Fibroblast of skin of left biceps (primary cell): ENCODE data around the gene UGGT1.
"Not testable (repeated sequence)": the region's sequence is repeated elsewhere in the genome, so short reads cannot be mapped to it uniquely, and the experiment has no call there.

Experiments used
- DNase-seq, 2 experiments: peaks; one replicate each; pipeline ENCODE4 v3.0.0-alpha.2; 2013; ENCODE audit warnings: low read depth in 2 of 2

The UGGT1 gene

GRCh38 chr2:128177315-128177714 lies 86.3 kb downstream of the UGGT1 start:
- DNase-seq = no peak

GRCh38 chr2:128178149-128178649 lies 87.2 kb downstream of the UGGT1 start:
- no peak for DNase-seq

- peak; percentile 25 to 29 for DNase-seq
Observed at GRCh38 chr2:128178650-128179460, 87.9 kb downstream of the UGGT1 start.

GRCh38 chr2:128179461-128179755 lies 88.4 kb downstream of the UGGT1 start:
- no peak for DNase-seq

- no peak for DNase-seq
Observed at GRCh38 chr2:128180031-128180430, 89.0 kb downstream of the UGGT1 start.

GRCh38 chr2:128185576-128185975 lies 94.6 kb downstream of the UGGT1 start:
- no peak for DNase-seq

- DNase-seq = peak; percentile 40 to 45
Observed at GRCh38 chr2:128187032-128187654, 96.1 kb downstream of the UGGT1 start.

GRCh38 chr2:128195435-128195984 lies 104.5 kb downstream of the UGGT1 start:
- no peak for DNase-seq

GRCh38 chr2:128196026-128196425 lies 105.0 kb downstream of the UGGT1 start:
- no peak for DNase-seq

GRCh38 chr2:128196471-128196931 lies 105.5 kb downstream of the UGGT1 start:
- DNase-seq = no peak

GRCh38 chr2:128197059-128197458 lies 106.1 kb downstream of the UGGT1 start:
- DNase-seq = no peak

- no peak for DNase-seq
Observed at GRCh38 chr2:128198656-128199055, 107.7 kb downstream of the UGGT1 start.

- DNase-seq = no peak
Observed at GRCh38 chr2:128199141-128199540, 108.1 kb downstream of the UGGT1 start.

- no peak for DNase-seq
Observed at GRCh38 chr2:128202791-128203190, 111.8 kb downstream of the UGGT1 start.

GRCh38 chr2:128206245-128206644 lies 115.2 kb downstream of the UGGT1 start:
- DNase-seq = no peak

- DNase-seq = no peak
Observed at GRCh38 chr2:128208023-128208422, 117.0 kb downstream of the UGGT1 start.

GRCh38 chr2:128208631-128209324 lies 117.8 kb downstream of the UGGT1 start:
- DNase-seq = not testable (repeated sequence)

GRCh38 chr2:128214251-128214650 lies 123.3 kb downstream of the UGGT1 start:
- no peak for DNase-seq

GRCh38 chr2:128214866-128215460 lies 124.0 kb downstream of the UGGT1 start:
- DNase-seq = no peak

GRCh38 chr2:128215897-128216642 lies 125.1 kb downstream of the UGGT1 start:
- DNase-seq = no peak

- DNase-seq = no peak
Observed at GRCh38 chr2:128217671-128218070, 126.7 kb downstream of the UGGT1 start.
